Measurements from ENCODE around the gene GCNT1.

DNA sequence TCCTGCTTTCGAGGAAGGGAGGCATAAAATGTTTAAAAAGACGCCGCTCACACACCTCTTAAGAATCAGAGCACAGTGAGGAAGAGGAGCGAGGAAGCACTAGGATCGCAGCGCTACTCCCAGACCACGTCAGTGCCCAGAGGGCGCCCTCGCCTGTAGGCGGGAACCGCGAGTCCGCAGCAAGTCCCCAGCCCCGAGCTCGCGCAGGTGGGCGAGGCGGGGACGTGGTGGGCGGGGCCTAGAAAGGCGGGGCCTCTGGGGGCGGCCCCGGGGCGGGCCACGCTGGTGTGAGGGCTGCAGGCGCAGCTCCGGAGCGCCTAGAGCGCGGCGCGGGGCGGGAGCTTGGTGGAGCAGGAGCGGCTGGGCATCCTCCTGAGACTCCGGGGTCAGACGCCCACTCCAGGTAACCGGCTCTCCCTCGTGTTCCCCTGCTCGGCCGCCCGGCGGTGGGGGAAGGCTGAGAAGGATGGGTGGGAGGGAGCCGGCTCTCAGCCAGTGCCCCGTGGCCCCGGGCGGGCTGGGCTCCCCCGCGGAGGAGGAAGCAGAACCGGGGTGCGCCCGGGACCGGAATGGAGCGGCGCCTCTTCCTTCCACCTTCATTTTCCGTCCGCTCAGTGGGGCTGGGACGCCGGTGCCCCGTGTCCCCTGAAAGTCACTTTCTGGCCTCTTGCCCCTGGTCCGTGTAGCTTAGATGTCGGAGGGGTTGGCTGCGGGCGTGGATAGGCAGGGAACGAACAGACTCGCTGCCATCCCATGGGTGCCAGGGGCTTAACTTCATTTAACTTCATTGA, at the start of gene GCNT1:
- TF ChIP-seq, protein P1, sequence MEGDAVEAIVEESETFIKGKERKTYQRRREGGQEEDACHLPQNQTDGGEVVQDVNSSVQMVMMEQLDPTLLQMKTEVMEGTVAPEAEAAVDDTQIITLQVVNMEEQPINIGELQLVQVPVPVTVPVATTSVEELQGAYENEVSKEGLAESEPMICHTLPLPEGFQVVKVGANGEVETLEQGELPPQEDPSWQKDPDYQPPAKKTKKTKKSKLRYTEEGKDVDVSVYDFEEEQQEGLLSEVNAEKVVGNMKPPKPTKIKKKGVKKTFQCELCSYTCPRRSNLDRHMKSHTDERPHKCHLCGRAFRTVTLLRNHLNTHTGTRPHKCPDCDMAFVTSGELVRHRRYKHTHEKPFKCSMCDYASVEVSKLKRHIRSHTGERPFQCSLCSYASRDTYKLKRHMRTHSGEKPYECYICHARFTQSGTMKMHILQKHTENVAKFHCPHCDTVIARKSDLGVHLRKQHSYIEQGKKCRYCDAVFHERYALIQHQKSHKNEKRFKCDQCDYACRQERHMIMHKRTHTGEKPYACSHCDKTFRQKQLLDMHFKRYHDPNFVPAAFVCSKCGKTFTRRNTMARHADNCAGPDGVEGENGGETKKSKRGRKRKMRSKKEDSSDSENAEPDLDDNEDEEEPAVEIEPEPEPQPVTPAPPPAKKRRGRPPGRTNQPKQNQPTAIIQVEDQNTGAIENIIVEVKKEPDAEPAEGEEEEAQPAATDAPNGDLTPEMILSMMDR (IDR thresholded peaks at IDR 0.05 in 8 of 11, conservative IDR thresholded peaks at IDR 0.05 in 3 of 11) = peak in 10 of 11 experiments; percentile 14 to 67 (median 46)
- TF ChIP-seq POLR2AphosphoS5 (IDR thresholded peaks at IDR 0.05) = peak; percentile 87 to 90 (median 90)

All from spleen (tissue), 7 donors.